ENCODE measurements around the gene ITGA6. TPM values are rescaled to one million over a fixed set of nuclear protein-coding genes. Genes with fewer than 3 reads are reported as not detected.

The ITGA6 gene
- total and polyA plus RNA-seq, 2 donors (not counting 1 experiment from before 2014, with no cell fraction given), result 6.4 to 19.8 TPM

- no peak for DNase-seq (ENCODE audit: low read depth in 2 of 2)
- Histone ChIP-seq H3K36me3 (ENCODE audit: control insufficient read depth, insufficient read depth, low read length) (no peaks in the 10 kb centered on the region), H3K9ac (ENCODE audit: insufficient read depth, low read length) (no peak overlapping the region), H3K27ac (ENCODE audit: insufficient read depth, low read length) (no peak overlapping the region), H3K79me2 (ENCODE audit: control insufficient read depth, insufficient read depth, low read length) (no peaks in the 10 kb centered on the region), H3K4me2 (ENCODE audit: extremely low read depth, insufficient read depth, low read length) (no peak overlapping the region), H2AFZ (ENCODE audit: low read length) (no peak overlapping the region), H3K9me3 (ENCODE audit: control insufficient read depth, insufficient read depth, low read depth, low read length) (no peaks in the 10 kb centered on the region), H3K4me1 (ENCODE audit: control insufficient read depth, extremely low read depth, insufficient read depth, low read length) (peaks cover 2% of the 10 kb centered on the region), H4K20me1 (ENCODE audit: control insufficient read depth, extremely low read depth, insufficient read depth, low read length) (no peaks in the 10 kb centered on the region), H3K27me3 (ENCODE audit: control insufficient read depth, insufficient read depth, low read length) (no peaks in the 10 kb centered on the region), H3K4me3 (replicated peaks in 1 of 4; ENCODE audit: control extremely low read depth in 1 of 4, insufficient read depth in 1 of 4, low read depth in 3 of 4, low read length in 4 of 4) (no peak overlapping the region)
- TF ChIP-seq EZH2 (IDR thresholded peaks at IDR 0.05; ENCODE audit: low read length, missing control alignments) (no peak), CTCF (conservative IDR thresholded peaks at IDR 0.05 in 1 of 2, IDR thresholded peaks at IDR 0.05 in 1 of 2; ENCODE audit: low read depth in 1 of 2, low read length in 2 of 2) (no peak)
These were observed 35.5 kb downstream of the ITGA6 start for GRCh38 chr2:172462849-172463381.

GRCh38 chr2:172464400-172465129 lies 37.2 kb downstream of the ITGA6 start:
- Histone ChIP-seq H3K4me3 (replicated peaks in 1 of 4; ENCODE audit: control extremely low read depth in 1 of 4, insufficient read depth in 1 of 4, low read depth in 3 of 4, low read length in 4 of 4) (no peak overlapping the region), H3K9me3 (ENCODE audit: control insufficient read depth, insufficient read depth, low read depth, low read length) (no peaks in the 10 kb centered on the region), H2AFZ (ENCODE audit: low read length) (no peak overlapping the region), H3K4me1 (ENCODE audit: control insufficient read depth, extremely low read depth, insufficient read depth, low read length) (peaks cover 2% of the 10 kb centered on the region), H3K9ac (ENCODE audit: insufficient read depth, low read length) (no peak overlapping the region), H4K20me1 (ENCODE audit: control insufficient read depth, extremely low read depth, insufficient read depth, low read length) (no peaks in the 10 kb centered on the region), H3K36me3 (ENCODE audit: control insufficient read depth, insufficient read depth, low read length) (no peaks in the 10 kb centered on the region), H3K27me3 (ENCODE audit: control insufficient read depth, insufficient read depth, low read length) (no peaks in the 10 kb centered on the region), H3K4me2 (ENCODE audit: extremely low read depth, insufficient read depth, low read length) (no peak overlapping the region), H3K27ac (ENCODE audit: insufficient read depth, low read length) (no peak overlapping the region), H3K79me2 (ENCODE audit: control insufficient read depth, insufficient read depth, low read length) (no peaks in the 10 kb centered on the region)
- TF ChIP-seq EZH2 (IDR thresholded peaks at IDR 0.05; ENCODE audit: low read length, missing control alignments), result no peak
- TF ChIP-seq CTCF (conservative IDR thresholded peaks at IDR 0.05 in 1 of 2, IDR thresholded peaks at IDR 0.05 in 1 of 2; ENCODE audit: low read depth in 1 of 2, low read length in 2 of 2), result no peak
- no peak for DNase-seq (ENCODE audit: low read depth in 2 of 2)

GRCh38 chr2:172465417-172466334 lies 38.3 kb downstream of the ITGA6 start:
- DNase-seq (ENCODE audit: low read depth in 2 of 2), result peak; percentile 70 to 90
- peak overlapping the region; percentile 8 for H3K27ac ChIP-seq (ENCODE audit: insufficient read depth, low read length)
- no peaks in the 10 kb centered on the region for H4K20me1 ChIP-seq (ENCODE audit: control insufficient read depth, extremely low read depth, insufficient read depth, low read length)
- H3K4me2 ChIP-seq (ENCODE audit: extremely low read depth, insufficient read depth, low read length), result peak overlapping the region; percentile 94
- H3K27me3 ChIP-seq (ENCODE audit: control insufficient read depth, insufficient read depth, low read length), result no peaks in the 10 kb centered on the region
- no peaks in the 10 kb centered on the region for H3K79me2 ChIP-seq (ENCODE audit: control insufficient read depth, insufficient read depth, low read length)
- TF ChIP-seq CTCF (conservative IDR thresholded peaks at IDR 0.05 in 1 of 2, IDR thresholded peaks at IDR 0.05 in 1 of 2; ENCODE audit: low read depth in 1 of 2, low read length in 2 of 2), result peak; percentile 91
- no peak for TF ChIP-seq EZH2 (IDR thresholded peaks at IDR 0.05; ENCODE audit: low read length, missing control alignments)
- peak overlapping the region; percentile 54 to 62 (median 55) for H3K4me3 ChIP-seq (replicated peaks in 1 of 4; ENCODE audit: control extremely low read depth in 1 of 4, insufficient read depth in 1 of 4, low read depth in 3 of 4, low read length in 4 of 4)
- no peaks in the 10 kb centered on the region for H3K9me3 ChIP-seq (ENCODE audit: control insufficient read depth, insufficient read depth, low read depth, low read length)
- no peak overlapping the region for H3K9ac ChIP-seq (ENCODE audit: insufficient read depth, low read length)
- H3K36me3 ChIP-seq (ENCODE audit: control insufficient read depth, insufficient read depth, low read length), result no peaks in the 10 kb centered on the region
- peak overlapping the region; percentile 87 for H2AFZ ChIP-seq (ENCODE audit: low read length)
- peaks cover 2% of the 10 kb centered on the region for H3K4me1 ChIP-seq (ENCODE audit: control insufficient read depth, extremely low read depth, insufficient read depth, low read length)

Measured in fibroblast of lung (primary cell).